Measurements from ENCODE around the gene CPHXL2. TPM values are rescaled to one million over a fixed set of nuclear protein-coding genes. Genes with fewer than 3 reads are reported as not detected.
A peak's percentile ranks its signal among the peaks of the same experiment; 100 is the strongest.

The CPHXL2 gene
- total RNA-seq: not detected
- not detected for polyA plus RNA-seq
- total RNA-seq: not detected

DNA sequence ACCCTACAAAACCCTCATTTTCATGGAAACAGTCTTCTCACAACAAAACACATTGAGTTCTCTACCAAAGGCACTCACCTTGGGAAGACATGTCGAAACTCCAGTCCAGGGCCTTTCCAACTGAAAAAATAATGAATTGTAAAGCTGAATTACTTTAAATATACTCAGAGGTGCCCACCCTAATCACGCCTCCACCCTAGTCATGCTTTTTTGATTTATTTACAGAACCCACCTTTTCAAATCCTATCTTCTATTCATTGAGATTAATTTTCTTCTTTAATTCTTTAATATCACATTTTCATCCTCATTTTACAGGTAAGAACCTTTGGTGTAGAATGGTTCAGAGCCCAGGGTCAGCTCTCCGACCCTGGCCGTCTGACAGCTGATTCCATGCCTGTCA lies at the start of gene CPHXL2:
Gene CPHXL2 (minus strand): TSS at position 101 of the 400 bp plus-strand sequence. CDS start 10 bp downstream, at position 91.
- Mint-ChIP-seq H3K9me3 (no peaks in the 10 kb centered on the region), H3K4me3 (no peak within 1 kb of the TSS), H3K27me3 (no peaks in the 10 kb centered on the region), H3K36me3 (peaks cover 0 to under 1% (median 0%) of the 10 kb centered on the region in 5 donors), H3K27ac (peak within 1 kb of the TSS in 1 of 9 donors; percentile 44), H3K4me1 (no peaks in the 10 kb centered on the region)
- no peak for DNase-seq
- Histone ChIP-seq H3K4me1 (ENCODE audit: control insufficient read depth in 2 of 2, insufficient read depth in 2 of 2, low read length in 2 of 2) (no peaks in the 10 kb centered on the region), H3K9me3 (ENCODE audit: control insufficient read depth in 2 of 3, low read length in 3 of 3) (no peaks in the 10 kb centered on the region), H3K27ac (ENCODE audit: low read depth, low read length) (no peak within 1 kb of the TSS), H3K4me3 (ENCODE audit: low read length) (no peak within 1 kb of the TSS), H3K27me3 (ENCODE audit: control insufficient read depth in 2 of 2, insufficient read depth in 2 of 2, low read length in 2 of 2) (no peaks in the 10 kb centered on the region), H3K36me3 (ENCODE audit: control insufficient read depth in 2 of 3, insufficient read depth in 3 of 3, low read length in 3 of 3) (no peaks in the 10 kb centered on the region)
- intact Hi-C loops (cut with micrococcal nuclease): no loop called here
- ChIA-PET POLR2A (no interaction called here), CTCF (no interaction called here)
- no peak for ATAC-seq

DNA sequence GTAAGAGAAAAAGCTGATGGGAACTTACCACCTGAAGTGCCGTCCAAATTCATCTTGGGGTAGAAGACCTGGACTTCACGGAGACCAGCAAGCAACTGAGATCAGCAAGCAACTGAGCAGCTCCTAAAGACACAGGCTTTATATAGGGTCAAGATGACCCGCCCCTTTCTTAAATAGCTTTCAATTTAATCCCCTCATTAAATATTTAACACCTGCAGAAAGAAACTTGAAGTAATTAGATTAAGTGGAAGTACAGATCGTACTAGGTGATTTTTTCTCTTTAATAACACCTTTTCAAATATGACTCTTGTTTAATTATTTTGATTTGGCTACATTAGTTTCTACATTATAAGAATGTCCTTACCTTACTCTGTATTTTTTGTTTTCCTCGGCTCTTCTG lies 49.6 kb upstream of the CPHXL2 start, which contains the start of gene CPHXL:
Gene CPHXL (minus strand): TSS at position 101 of the 400 bp plus-strand sequence. CDS start 48 bp downstream, at position 53.
- no peaks in the 10 kb centered on the region for H3K27me3 ChIP-seq (ENCODE audit: control insufficient read depth in 2 of 2, insufficient read depth in 2 of 2, low read length in 2 of 2)
- intact Hi-C loops (cut with micrococcal nuclease): no loop called here
- peaks cover 0 to 10% (median 3%) of the 10 kb centered on the region in 11 donors for H3K9me3 Mint-ChIP-seq
- H3K36me3 Mint-ChIP-seq: peaks cover 0 to 4% (median 0%) of the 10 kb centered on the region in 5 donors
- H3K4me1 ChIP-seq (ENCODE audit: control insufficient read depth in 2 of 2, insufficient read depth in 2 of 2, low read length in 2 of 2): no peaks in the 10 kb centered on the region
- H3K27me3 Mint-ChIP-seq: peaks cover 0 to 6% (median 0%) of the 10 kb centered on the region in 5 donors
- DNase-seq: no peak
- no peak within 1 kb of the TSS for H3K4me3 ChIP-seq (ENCODE audit: low read length)
- POLR2A ChIA-PET: no interaction called here
- CTCF ChIA-PET: no interaction called here
- no peaks in the 10 kb centered on the region for H3K4me1 Mint-ChIP-seq
- ATAC-seq: no peak
- H3K9me3 ChIP-seq (ENCODE audit: control insufficient read depth in 2 of 3, low read length in 3 of 3): no peaks in the 10 kb centered on the region
- no peaks in the 10 kb centered on the region for H3K36me3 ChIP-seq (ENCODE audit: control insufficient read depth in 2 of 3, insufficient read depth in 3 of 3, low read length in 3 of 3)
- no peak within 1 kb of the TSS for H3K27ac Mint-ChIP-seq
- no peak within 1 kb of the TSS for H3K27ac ChIP-seq (ENCODE audit: low read depth, low read length)
- no peak within 1 kb of the TSS for H3K4me3 Mint-ChIP-seq

DNA sequence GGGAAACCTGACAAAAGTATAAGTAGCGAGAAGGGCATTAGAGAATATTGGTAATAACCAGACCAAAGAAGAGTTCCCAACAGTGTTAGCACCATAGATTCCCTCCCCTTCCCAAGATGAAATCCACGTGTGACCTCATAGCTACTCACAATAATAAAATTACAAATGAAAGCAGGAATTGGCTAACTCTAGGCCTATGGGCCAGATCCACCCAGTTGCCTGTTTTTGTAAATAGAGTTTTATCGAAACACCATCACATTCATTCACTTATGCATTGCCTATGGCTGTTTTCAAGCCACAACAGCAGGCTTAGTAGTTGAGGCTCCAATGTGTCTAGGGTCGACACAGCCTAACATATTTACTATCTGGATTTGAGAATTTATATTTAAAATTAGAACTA lies 41.6 kb upstream of the CPHXL2 start:
- peaks cover 0 to 38% (median 16%) of the 10 kb centered on the region in 5 donors for H3K27me3 Mint-ChIP-seq
- Histone ChIP-seq H3K27ac (ENCODE audit: low read depth, low read length) (no peak overlapping the region), H3K9me3 (ENCODE audit: control insufficient read depth in 2 of 3, low read length in 3 of 3) (no peaks in the 10 kb centered on the region), H3K4me1 (ENCODE audit: control insufficient read depth in 2 of 2, insufficient read depth in 2 of 2, low read length in 2 of 2) (no peaks in the 10 kb centered on the region), H3K27me3 (ENCODE audit: control insufficient read depth in 2 of 2, insufficient read depth in 2 of 2, low read length in 2 of 2) (no peaks in the 10 kb centered on the region), H3K4me3 (ENCODE audit: low read length) (no peak overlapping the region), H3K36me3 (ENCODE audit: control insufficient read depth in 2 of 3, insufficient read depth in 3 of 3, low read length in 3 of 3) (no peaks in the 10 kb centered on the region)
- ChIA-PET POLR2A (no interaction called here), CTCF (no interaction called here)
- no peaks in the 10 kb centered on the region for H3K4me1 Mint-ChIP-seq
- H3K27ac Mint-ChIP-seq: no peak overlapping the region
- H3K4me3 Mint-ChIP-seq: no peak overlapping the region
- peaks cover 0 to 33% (median 11%) of the 10 kb centered on the region in 11 donors for H3K9me3 Mint-ChIP-seq
- no peak for DNase-seq
- peaks cover 0 to 5% (median 3%) of the 10 kb centered on the region in 5 donors for H3K36me3 Mint-ChIP-seq
- intact Hi-C loops (cut with micrococcal nuclease): no loop called here
- ATAC-seq: no peak

DNA sequence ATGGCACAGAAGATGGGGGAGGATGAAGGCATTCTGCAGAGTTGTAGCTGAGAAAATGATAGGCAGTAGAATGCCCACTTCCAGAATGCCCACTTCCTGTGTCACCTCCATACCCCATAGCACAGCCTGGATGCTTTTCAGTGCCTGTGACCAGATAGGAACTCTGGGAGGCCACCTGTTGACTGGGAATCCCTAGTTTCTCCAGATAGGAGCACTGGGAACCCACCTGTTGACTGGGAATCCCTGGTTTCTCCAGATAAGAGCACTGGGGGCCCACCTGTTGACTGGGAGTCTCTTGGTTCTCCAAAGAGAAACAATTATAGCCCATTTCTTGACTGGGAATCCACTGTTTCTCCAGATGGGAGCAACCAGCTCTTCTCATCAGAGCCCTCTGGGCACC lies 37.9 kb upstream of the CPHXL2 start:
- intact Hi-C loops (cut with micrococcal nuclease): no loop called here
- CTCF ChIA-PET: no interaction called here

DNA sequence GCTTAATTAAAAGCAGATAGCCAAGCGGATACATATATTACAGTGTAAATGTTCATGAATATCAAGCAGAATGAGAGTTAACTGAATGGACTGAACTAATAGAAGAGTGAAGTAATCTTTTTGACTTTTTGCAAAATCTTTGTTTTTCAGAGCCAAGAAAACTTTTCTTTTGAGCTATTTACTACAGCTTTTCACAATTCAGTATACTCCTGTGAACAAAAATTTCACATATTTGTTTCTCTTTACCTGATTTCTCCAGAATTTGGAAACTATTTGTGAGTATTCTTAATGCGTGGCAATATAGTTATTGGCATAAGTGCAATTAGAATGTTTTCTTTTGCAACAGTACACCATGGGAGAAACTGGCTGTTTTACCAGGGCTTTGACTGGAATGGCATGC lies 33.5 kb upstream of the CPHXL2 start:
- Mint-ChIP-seq H3K9me3 (peaks cover 0 to 37% (median 12%) of the 10 kb centered on the region in 11 donors), H3K36me3 (peaks cover 0 to 16% (median 4%) of the 10 kb centered on the region in 5 donors), H3K4me3 (no peak overlapping the region), H3K27ac (no peak overlapping the region), H3K27me3 (peaks cover 0 to 19% (median 9%) of the 10 kb centered on the region in 5 donors), H3K4me1 (no peaks in the 10 kb centered on the region)
- intact Hi-C loops (cut with micrococcal nuclease): no loop called here
- Histone ChIP-seq H3K4me3 (ENCODE audit: low read length) (no peak overlapping the region), H3K27me3 (ENCODE audit: control insufficient read depth in 2 of 2, insufficient read depth in 2 of 2, low read length in 2 of 2) (no peaks in the 10 kb centered on the region), H3K36me3 (ENCODE audit: control insufficient read depth in 2 of 3, insufficient read depth in 3 of 3, low read length in 3 of 3) (no peaks in the 10 kb centered on the region), H3K27ac (ENCODE audit: low read depth, low read length) (no peak overlapping the region), H3K4me1 (ENCODE audit: control insufficient read depth in 2 of 2, insufficient read depth in 2 of 2, low read length in 2 of 2) (no peaks in the 10 kb centered on the region), H3K9me3 (ENCODE audit: control insufficient read depth in 2 of 3, low read length in 3 of 3) (peaks cover 0 to 14% (median 0%) of the 10 kb centered on the region in 3 experiments)
- ATAC-seq (no peak), DNase-seq (no peak)
- CTCF ChIA-PET: no interaction called here
- POLR2A ChIA-PET: no interaction called here

More for the DNA sequence above, 37.9 kb upstream of the CPHXL2 start:
- no peak overlapping the region for H3K4me3 ChIP-seq (ENCODE audit: low read length)
- Mint-ChIP-seq H3K4me3 (no peak overlapping the region), H3K4me1 (no peaks in the 10 kb centered on the region), H3K27ac (no peak overlapping the region), H3K36me3 (peaks cover 0 to 10% (median 4%) of the 10 kb centered on the region in 5 donors), H3K27me3 (peaks cover 0 to 32% (median 13%) of the 10 kb centered on the region in 5 donors), H3K9me3 (peaks cover 3 to 38% (median 9%) of the 10 kb centered on the region in 11 donors)
- H3K36me3 ChIP-seq (ENCODE audit: control insufficient read depth in 2 of 3, insufficient read depth in 3 of 3, low read length in 3 of 3): no peaks in the 10 kb centered on the region
- POLR2A ChIA-PET: no interaction called here
- no peaks in the 10 kb centered on the region for H3K27me3 ChIP-seq (ENCODE audit: control insufficient read depth in 2 of 2, insufficient read depth in 2 of 2, low read length in 2 of 2)
- no peaks in the 10 kb centered on the region for H3K4me1 ChIP-seq (ENCODE audit: control insufficient read depth in 2 of 2, insufficient read depth in 2 of 2, low read length in 2 of 2)
- peaks cover 0 to 14% (median 0%) of the 10 kb centered on the region in 3 experiments for H3K9me3 ChIP-seq (ENCODE audit: control insufficient read depth in 2 of 3, low read length in 3 of 3)
- no peak for ATAC-seq
- no peak overlapping the region for H3K27ac ChIP-seq (ENCODE audit: low read depth, low read length)
- no peak for DNase-seq

DNA sequence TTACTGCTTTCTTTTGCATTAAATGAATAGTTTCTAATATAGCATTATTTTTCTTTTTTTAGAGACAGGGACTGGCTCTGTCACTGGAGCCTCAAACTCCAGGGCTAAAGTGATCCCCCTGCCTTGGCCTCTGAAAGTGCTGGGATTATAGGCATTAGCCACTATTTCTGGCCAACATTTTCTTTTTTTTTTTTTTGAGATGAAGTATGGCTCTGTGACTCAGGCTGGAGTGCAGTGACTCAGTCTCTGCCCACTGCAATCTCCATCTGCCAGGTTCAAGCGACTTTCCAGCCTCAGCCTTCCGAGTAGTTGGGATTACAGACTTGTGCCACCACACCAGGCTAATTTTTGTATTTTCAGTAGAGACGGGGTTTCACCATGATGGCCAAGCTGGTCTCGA lies 26.5 kb upstream of the CPHXL2 start:
- Mint-ChIP-seq H3K9me3 (peaks cover 0 to 4% (median 0%) of the 10 kb centered on the region in 11 donors), H3K27me3 (peaks cover 0 to 13% (median 7%) of the 10 kb centered on the region in 5 donors), H3K36me3 (peaks cover 0 to 5% (median 0%) of the 10 kb centered on the region in 5 donors), H3K4me3 (no peak overlapping the region), H3K4me1 (no peaks in the 10 kb centered on the region), H3K27ac (peak overlapping the region in 1 of 9 donors; percentile 72)
- H3K4me3 ChIP-seq (ENCODE audit: low read length): no peak overlapping the region
- H3K36me3 ChIP-seq (ENCODE audit: control insufficient read depth in 2 of 3, insufficient read depth in 3 of 3, low read length in 3 of 3): no peaks in the 10 kb centered on the region
- no peaks in the 10 kb centered on the region for H3K4me1 ChIP-seq (ENCODE audit: control insufficient read depth in 2 of 2, insufficient read depth in 2 of 2, low read length in 2 of 2)
- DNase-seq (no peak), ATAC-seq (no peak)
- no peaks in the 10 kb centered on the region for H3K9me3 ChIP-seq (ENCODE audit: control insufficient read depth in 2 of 3, low read length in 3 of 3)
- intact Hi-C loops (cut with micrococcal nuclease): no loop called here
- CTCF ChIA-PET: no interaction called here
- H3K27me3 ChIP-seq (ENCODE audit: control insufficient read depth in 2 of 2, insufficient read depth in 2 of 2, low read length in 2 of 2): no peaks in the 10 kb centered on the region
- H3K27ac ChIP-seq (ENCODE audit: low read depth, low read length): no peak overlapping the region
- POLR2A ChIA-PET: no interaction called here

DNA sequence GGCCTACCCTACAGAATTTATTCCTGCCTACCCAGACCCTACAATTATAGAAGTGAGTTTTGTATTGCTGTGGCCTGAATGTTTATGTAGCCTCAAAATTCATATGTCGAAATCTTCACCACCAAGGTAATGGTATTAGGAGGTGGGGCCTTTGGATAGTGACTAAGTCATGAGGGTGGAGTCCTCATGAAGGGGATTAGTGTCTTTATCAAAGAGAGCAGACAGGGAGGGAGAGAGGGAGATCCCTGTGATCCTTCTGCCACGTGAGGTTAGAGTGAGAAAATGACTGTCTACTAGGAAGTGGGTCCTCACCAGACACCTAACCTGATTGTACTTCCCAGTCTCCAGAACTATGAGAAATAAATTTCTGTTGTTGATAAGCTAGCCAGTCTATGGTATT lies 25.4 kb upstream of the CPHXL2 start:
- Mint-ChIP-seq H3K4me1 (no peaks in the 10 kb centered on the region), H3K4me3 (no peak overlapping the region), H3K36me3 (peaks cover 0 to 5% (median 0%) of the 10 kb centered on the region in 5 donors), H3K27ac (no peak overlapping the region), H3K9me3 (peaks cover 0 to 4% (median 0%) of the 10 kb centered on the region in 11 donors), H3K27me3 (peaks cover 0 to 12% (median 6%) of the 10 kb centered on the region in 5 donors)
- ATAC-seq: no peak
- no peak overlapping the region for H3K4me3 ChIP-seq (ENCODE audit: low read length)
- POLR2A ChIA-PET: no interaction called here
- H3K36me3 ChIP-seq (ENCODE audit: control insufficient read depth in 2 of 3, insufficient read depth in 3 of 3, low read length in 3 of 3): no peaks in the 10 kb centered on the region
- H3K4me1 ChIP-seq (ENCODE audit: control insufficient read depth in 2 of 2, insufficient read depth in 2 of 2, low read length in 2 of 2): no peaks in the 10 kb centered on the region
- no peak overlapping the region for H3K27ac ChIP-seq (ENCODE audit: low read depth, low read length)
- H3K27me3 ChIP-seq (ENCODE audit: control insufficient read depth in 2 of 2, insufficient read depth in 2 of 2, low read length in 2 of 2): no peaks in the 10 kb centered on the region
- intact Hi-C loops (cut with micrococcal nuclease): no loop called here
- no peaks in the 10 kb centered on the region for H3K9me3 ChIP-seq (ENCODE audit: control insufficient read depth in 2 of 3, low read length in 3 of 3)
- no peak for DNase-seq
- CTCF ChIA-PET: interaction anchor here (0.6 kb wide), 1 partner anchor 70 kb away, joined by 4 read pairs; no protein-coding TSS in a partner anchor
